Breast epithelium (tissue), 4 donors: Measurements from ENCODE around the gene KATNIP. TPM values are rescaled to one million over a fixed set of nuclear protein-coding genes. Genes with fewer than 3 reads are reported as not detected.

Source experiments
- DNase-seq, 2 donors: peaks; one replicate each; pipeline ENCODE4 v3.0.0-alpha.2; 2019; ENCODE audit warnings: low spot score in 2 of 2
- H3K27ac ChIP-seq, 2 donors: fragments of 200-600 bp; sonication (generic) in 1 of 2; one replicate each; pipeline ENCODE4 v1.5.1; 2016 to 2019; ENCODE audit warnings: mild to moderate bottlenecking in 1 of 2
- H3K27me3 ChIP-seq, 2 donors: fragments of 200-600 bp; sonication (generic) in 1 of 2; one replicate each; pipeline versions ENCODE4 v1.5.1 to v1.6.0; 2017 to 2019; ENCODE audit warnings: control low read depth in 1 of 2, mild to moderate bottlenecking in 1 of 2
- H3K36me3 ChIP-seq: fragments of 200-600 bp; one replicate; pipeline ENCODE4 v1.5.1; 2019
- H3K4me1 ChIP-seq, 2 donors: fragments of 200-600 bp; sonication (generic); one replicate each; pipeline ENCODE4 v1.5.1; 2016 to 2019; ENCODE audit warnings: control low read depth in 1 of 2
- H3K4me3 ChIP-seq, 3 donors: fragments of 200-600 bp; sonication (generic); 1 replicate in 2 of 3; 2 replicates in 1 of 3; pipeline ENCODE4 v1.5.1; 2016 to 2019; ENCODE audit warnings: mild to moderate bottlenecking in 3 of 3, moderate library complexity in 2 of 3
- H3K9me3 ChIP-seq, 2 donors: fragments of 200-600 bp; sonication (generic) in 1 of 2; one replicate each; pipeline ENCODE4 v1.5.1; 2016 to 2019; ENCODE audit warnings: control low read depth in 1 of 2
- CTCF ChIP-seq, 3 donors: fragments of 450-650 bp; IDR thresholded peaks; one replicate each; pipeline ENCODE4 v1.5.1; 2016 to 2017; ENCODE audit warnings: antibody characterized with exemption in 3 of 3, mild to moderate bottlenecking in 3 of 3, moderate library complexity in 3 of 3
- POLR2A ChIP-seq: fragments of 450-650 bp; IDR thresholded peaks from one replicate; pipeline ENCODE4 v1.6.1; 2016; ENCODE audit warnings: antibody characterized with exemption, mild to moderate bottlenecking, moderate library complexity
- POLR2AphosphoS5 ChIP-seq, 3 donors: sonication (generic); formaldehyde crosslinking; IDR thresholded peaks; one replicate each; pipeline ENCODE4 v1.6.1; 2017; ENCODE audit warnings: antibody characterized with exemption in 3 of 3
- intact Hi-C: fragments of 100-400 bp; cut with DNase I; formaldehyde crosslinking; loops from one replicate; pipeline ENCODE4 v1.15.1; 2023; ENCODE audit warnings: low total_unique reads
- total RNA-seq, 3 donors: library from RNA; depleted of rRNA; stranded (reverse); fragments of >200 nt; gene quantifications; one replicate each; pipeline ENCODE4 v1.1.0, GENCODE V29; 2016

KATNIP gene
- total RNA-seq, 3 donors from 2014 or later, result 14.4 to 46.9 (median 31.6) TPM

- intact Hi-C loops, result no loop called here
- H3K27me3 ChIP-seq, result no peaks in the 10 kb centered on the region
- no peak overlapping the region for H3K4me3 ChIP-seq
- H3K4me1 ChIP-seq, result no peaks in the 10 kb centered on the region
- H3K36me3 ChIP-seq, result no peaks in the 10 kb centered on the region
- H3K27ac ChIP-seq, result no peak overlapping the region
- no peak for DNase-seq
- H3K9me3 ChIP-seq, result no peaks in the 10 kb centered on the region
- TF ChIP-seq CTCF (IDR thresholded peaks at IDR 0.05) (no peak), POLR2AphosphoS5 (IDR thresholded peaks at IDR 0.05) (no peak), POLR2A (no peak)
These were observed 22.8 kb downstream of the KATNIP start for GRCh38 chr16:27572711-27573110.

- intact Hi-C loops, result no loop called here
- no peak for DNase-seq
- H3K9me3 ChIP-seq, result no peaks in the 10 kb centered on the region
- H3K36me3 ChIP-seq, result no peaks in the 10 kb centered on the region
- TF ChIP-seq POLR2AphosphoS5 (IDR thresholded peaks at IDR 0.05) (no peak), POLR2A (no peak), CTCF (IDR thresholded peaks at IDR 0.05) (no peak)
- H3K4me1 ChIP-seq, result no peaks in the 10 kb centered on the region
- H3K27me3 ChIP-seq, result no peaks in the 10 kb centered on the region
- no peak overlapping the region for H3K4me3 ChIP-seq
- H3K27ac ChIP-seq, result no peak overlapping the region
These were observed 26.8 kb downstream of the KATNIP start for GRCh38 chr16:27576729-27577128.

- Histone ChIP-seq H3K4me1 (no peaks in the 10 kb centered on the region), H3K27me3 (no peaks in the 10 kb centered on the region), H3K27ac (peak overlapping the region in 1 of 2 donors; percentile 21), H3K36me3 (no peaks in the 10 kb centered on the region), H3K9me3 (no peaks in the 10 kb centered on the region), H3K4me3 (no peak overlapping the region)
- DNase-seq, result no peak
- TF ChIP-seq CTCF (IDR thresholded peaks at IDR 0.05) (no peak), POLR2A (no peak), POLR2AphosphoS5 (IDR thresholded peaks at IDR 0.05) (no peak)
- intact Hi-C loops, result no loop called here
These were observed 29.4 kb downstream of the KATNIP start for GRCh38 chr16:27579087-27579980.

GRCh38 chr16:27582883-27583282 is 32.9 kb downstream of the KATNIP start:
- no peak overlapping the region for H3K4me3 ChIP-seq
- no peak for TF ChIP-seq POLR2A
- TF ChIP-seq CTCF (IDR thresholded peaks at IDR 0.05), result no peak
- no peak for TF ChIP-seq POLR2AphosphoS5 (IDR thresholded peaks at IDR 0.05)
- no peak for DNase-seq
- no peaks in the 10 kb centered on the region for H3K36me3 ChIP-seq
- no peaks in the 10 kb centered on the region for H3K27me3 ChIP-seq
- no peaks in the 10 kb centered on the region for H3K9me3 ChIP-seq
- H3K4me1 ChIP-seq, result no peaks in the 10 kb centered on the region
- H3K27ac ChIP-seq, result no peak overlapping the region
- intact Hi-C loops, result no loop called here

- H3K4me1 ChIP-seq, result no peaks in the 10 kb centered on the region
- no peak overlapping the region for H3K4me3 ChIP-seq
- H3K27ac ChIP-seq, result no peak overlapping the region
- TF ChIP-seq POLR2A (no peak), POLR2AphosphoS5 (IDR thresholded peaks at IDR 0.05) (no peak), CTCF (IDR thresholded peaks at IDR 0.05) (no peak)
- no peaks in the 10 kb centered on the region for H3K36me3 ChIP-seq
- intact Hi-C loops, result no loop called here
- no peaks in the 10 kb centered on the region for H3K9me3 ChIP-seq
- no peaks in the 10 kb centered on the region for H3K27me3 ChIP-seq
- DNase-seq, result no peak
These were observed 33.7 kb downstream of the KATNIP start for GRCh38 chr16:27583634-27584033.
